Osteoblast (primary cell): ENCODE results near the gene TLCD3B. TPM values are rescaled to one million over a fixed set of nuclear protein-coding genes. Genes with fewer than 3 reads are reported as not detected.

ENCODE experiments used
- DNase-seq: peaks from one replicate; pipeline ENCODE4 v3.0.0; 2011; ENCODE audit warnings: low spot score, mixed read lengths; ENCODE audit not compliant: insufficient read length; ENCODE audit errors: missing footprints
- H2AFZ ChIP-seq: 2 replicates; pipeline ENCODE4 v1.6.0; 2011; ENCODE audit warnings: mild to moderate bottlenecking, low read length
- H3K27ac ChIP-seq: 2 replicates; pipeline ENCODE4 v1.5.1; 2011; ENCODE audit warnings: mild to moderate bottlenecking, low read depth, low read length, moderate library complexity
- H3K27me3 ChIP-seq: 2 replicates; pipeline ENCODE4 v1.6.0; 2012; ENCODE audit warnings: mild to moderate bottlenecking, control low read depth, inconsistent platforms, low read length, moderate library complexity; ENCODE audit not compliant: insufficient read depth
- H3K36me3 ChIP-seq: 2 replicates; pipeline ENCODE4 v1.5.1; 2011; ENCODE audit warnings: mild to moderate bottlenecking, low read length, control low read depth, moderate library complexity; ENCODE audit not compliant: insufficient read depth
- H3K4me1 ChIP-seq: 2 replicates; pipeline ENCODE4 v1.5.1; 2011; ENCODE audit warnings: mild to moderate bottlenecking, low read length, control low read depth, moderate library complexity; ENCODE audit not compliant: insufficient read depth
- H3K4me2 ChIP-seq: 2 replicates; pipeline ENCODE4 v1.6.0; 2011; ENCODE audit warnings: mild to moderate bottlenecking, low read length; ENCODE audit not compliant: insufficient read depth
- H3K4me3 ChIP-seq: fragments of 200-600 bp; sonication (generic); 3 replicates; pipeline ENCODE4 v1.5.1; 2012; ENCODE audit warnings: mild to moderate bottlenecking, low read length, inconsistent platforms; ENCODE audit not compliant: insufficient read depth
- H3K79me2 ChIP-seq: 2 replicates; pipeline ENCODE4 v1.6.0; 2012; ENCODE audit warnings: mild to moderate bottlenecking, low read length, control low read depth, inconsistent platforms; ENCODE audit not compliant: insufficient read depth
- H3K9me3 ChIP-seq: 2 replicates; pipeline ENCODE4 v1.5.1; 2011; ENCODE audit warnings: low read depth, low read length, control low read depth
- H4K20me1 ChIP-seq: 2 replicates; pipeline ENCODE4 v1.6.0; 2012; ENCODE audit warnings: mild to moderate bottlenecking, low read length, control low read depth; ENCODE audit not compliant: insufficient read depth
- total RNA-seq: library from RNA; depleted of rRNA; stranded (reverse); fragments of >200 nt; gene quantifications from 2 replicates; pipeline ENCODE4 v1.2.3, GENCODE V29; 2012
- TF ChIP-seq, protein P1 (sequence below): IDR thresholded peaks from 2 replicates; pipeline ENCODE4 v1.5.1; 2011; ENCODE audit warnings: mild to moderate bottlenecking, low read depth, low read length, moderate library complexity; ENCODE audit errors: extremely low read depth

TLCD3B gene
- total RNA-seq, 1 donor, result 0.36 TPM

DNA sequence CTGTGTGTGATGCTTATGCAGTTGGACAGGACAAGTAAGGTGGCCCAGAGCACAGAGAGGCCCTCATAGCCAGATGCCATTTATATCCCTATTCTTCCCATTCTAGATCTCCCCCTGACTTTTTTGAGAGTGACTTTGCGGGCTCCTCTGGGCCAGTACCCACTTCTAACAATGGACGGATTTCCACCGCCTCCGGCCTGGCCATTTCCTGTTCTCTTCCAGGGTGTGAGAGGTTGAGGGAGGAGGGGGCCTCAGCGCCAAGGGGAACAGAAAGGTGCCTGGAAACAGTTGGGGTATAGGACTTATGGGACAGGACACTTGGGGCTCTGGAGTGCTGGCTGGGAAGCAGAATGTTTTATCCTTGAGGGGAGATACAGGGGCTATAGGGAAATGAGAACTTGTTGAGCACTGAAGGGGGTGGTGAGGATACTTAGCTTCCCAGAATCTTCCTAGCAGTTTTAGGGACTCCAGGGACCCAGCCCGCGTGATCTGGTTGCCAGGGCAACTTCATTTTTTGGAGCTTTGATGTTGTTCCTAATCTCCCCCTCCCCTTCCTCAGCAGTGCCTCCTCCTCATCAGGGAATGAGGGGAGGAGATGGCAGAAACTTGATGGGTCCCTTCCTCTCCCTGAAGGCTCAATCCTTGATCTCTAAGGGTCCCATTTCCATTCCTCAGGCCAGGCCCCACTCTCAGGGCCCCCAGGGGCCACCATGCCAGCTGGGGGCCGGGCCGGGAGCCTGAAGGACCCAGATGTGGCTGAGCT lies 53.8 kb downstream of the TLCD3B start:
- H4K20me1 ChIP-seq, result peaks cover 55% of the 10 kb centered on the region
- H3K4me1 ChIP-seq, result peaks cover 28% of the 10 kb centered on the region
- no peak overlapping the region for H3K4me3 ChIP-seq
- peak overlapping the region; percentile 91 for H3K4me2 ChIP-seq
- H2AFZ ChIP-seq, result no peak overlapping the region
- no peaks in the 10 kb centered on the region for H3K27me3 ChIP-seq
- H3K36me3 ChIP-seq, result peaks cover 55% of the 10 kb centered on the region
- peak overlapping the region; percentile 15 for H3K27ac ChIP-seq
- peak; percentile 51 for DNase-seq
- H3K9me3 ChIP-seq, result no peaks in the 10 kb centered on the region
- peaks cover 65% of the 10 kb centered on the region for H3K79me2 ChIP-seq
- TF ChIP-seq, protein P1, sequence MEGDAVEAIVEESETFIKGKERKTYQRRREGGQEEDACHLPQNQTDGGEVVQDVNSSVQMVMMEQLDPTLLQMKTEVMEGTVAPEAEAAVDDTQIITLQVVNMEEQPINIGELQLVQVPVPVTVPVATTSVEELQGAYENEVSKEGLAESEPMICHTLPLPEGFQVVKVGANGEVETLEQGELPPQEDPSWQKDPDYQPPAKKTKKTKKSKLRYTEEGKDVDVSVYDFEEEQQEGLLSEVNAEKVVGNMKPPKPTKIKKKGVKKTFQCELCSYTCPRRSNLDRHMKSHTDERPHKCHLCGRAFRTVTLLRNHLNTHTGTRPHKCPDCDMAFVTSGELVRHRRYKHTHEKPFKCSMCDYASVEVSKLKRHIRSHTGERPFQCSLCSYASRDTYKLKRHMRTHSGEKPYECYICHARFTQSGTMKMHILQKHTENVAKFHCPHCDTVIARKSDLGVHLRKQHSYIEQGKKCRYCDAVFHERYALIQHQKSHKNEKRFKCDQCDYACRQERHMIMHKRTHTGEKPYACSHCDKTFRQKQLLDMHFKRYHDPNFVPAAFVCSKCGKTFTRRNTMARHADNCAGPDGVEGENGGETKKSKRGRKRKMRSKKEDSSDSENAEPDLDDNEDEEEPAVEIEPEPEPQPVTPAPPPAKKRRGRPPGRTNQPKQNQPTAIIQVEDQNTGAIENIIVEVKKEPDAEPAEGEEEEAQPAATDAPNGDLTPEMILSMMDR, result no peak

DNA sequence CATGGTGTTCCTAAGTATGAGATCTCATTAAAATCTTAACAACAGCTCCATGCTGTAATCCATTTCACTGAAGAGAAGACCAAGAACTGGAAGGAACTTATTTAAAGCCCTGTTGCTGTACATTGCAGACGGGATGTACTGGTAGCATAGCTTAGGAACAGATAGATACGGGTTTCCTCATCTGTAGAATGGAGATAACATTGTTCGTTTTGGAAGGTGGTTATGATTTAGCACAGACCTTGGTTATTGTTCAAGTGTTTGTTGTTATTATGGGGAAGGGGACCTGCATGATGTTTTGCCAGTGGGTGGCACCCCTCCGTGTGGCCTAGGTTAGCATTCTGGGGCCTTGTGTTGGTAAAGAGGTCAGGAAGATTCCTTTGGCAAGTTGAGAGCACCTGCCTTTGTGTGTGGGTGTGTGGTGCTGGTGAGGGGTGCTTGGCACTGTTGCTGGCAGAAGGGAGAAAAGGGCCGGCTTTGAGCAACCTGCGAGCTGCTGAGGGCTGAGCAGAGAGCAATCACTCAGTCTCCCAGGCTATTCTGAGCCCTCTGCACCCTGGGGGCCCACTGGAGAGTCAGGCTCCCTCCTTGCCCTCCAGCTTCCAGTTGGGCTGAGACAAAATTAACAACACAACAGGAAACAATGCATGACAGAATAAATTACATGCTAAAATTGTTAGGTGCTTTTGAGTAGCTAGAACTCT lies 55.1 kb downstream of the TLCD3B start:
- no peaks in the 10 kb centered on the region for H3K9me3 ChIP-seq
- H3K27me3 ChIP-seq, result no peaks in the 10 kb centered on the region
- TF ChIP-seq, protein P1, result no peak
- H2AFZ ChIP-seq, result no peak overlapping the region
- peaks cover 28% of the 10 kb centered on the region for H3K4me1 ChIP-seq
- H3K36me3 ChIP-seq, result peaks cover 49% of the 10 kb centered on the region
- H3K4me2 ChIP-seq, result peak overlapping the region; percentile 91
- DNase-seq, result peak; percentile 85
- H3K79me2 ChIP-seq, result peaks cover 63% of the 10 kb centered on the region
- H4K20me1 ChIP-seq, result peaks cover 49% of the 10 kb centered on the region
- peak overlapping the region; percentile 7 for H3K27ac ChIP-seq
- peak overlapping the region; percentile 93 for H3K4me3 ChIP-seq

- Histone ChIP-seq H3K36me3 (peaks cover 41% of the 10 kb centered on the region), H3K27ac (no peak overlapping the region), H3K4me2 (peak overlapping the region; percentile 91), H2AFZ (no peak overlapping the region), H3K9me3 (no peaks in the 10 kb centered on the region), H3K27me3 (no peaks in the 10 kb centered on the region), H3K79me2 (peaks cover 59% of the 10 kb centered on the region), H3K4me3 (peak overlapping the region; percentile 93), H4K20me1 (peaks cover 49% of the 10 kb centered on the region), H3K4me1 (peaks cover 28% of the 10 kb centered on the region)
- DNase-seq, result peak; percentile 68
- TF ChIP-seq, protein P1, result no peak
Measured at GRCh38 chr16:29975134-29975538, 55.9 kb downstream of the TLCD3B start.

Other genes starting within 250 kb of the TLCD3B start
- 8.3 and 12.4 TPM in 2 replicates for gene KIF22, start 240.5 kb downstream of the TLCD3B start, total RNA-seq
- gene MAZ, start 224.7 kb downstream of the TLCD3B start, total RNA-seq, result 221 and 267 TPM in 2 replicates
- 1.4 and 4.1 TPM in 2 replicates for gene PRRT2, start 219.1 kb downstream of the TLCD3B start, total RNA-seq
- gene PAGR1, start 215.1 kb downstream of the TLCD3B start, total RNA-seq, result 16.8 and 19.9 TPM in 2 replicates
- 273 and 274 TPM in 2 replicates for gene MVP, start 210.8 kb downstream of the TLCD3B start, total RNA-seq
- gene CDIPT, start 168.0 kb downstream of the TLCD3B start, total RNA-seq, result 105 and 107 TPM in 2 replicates
- 1.5 and 2.9 TPM in 2 replicates for gene SEZ6L2, start 131.7 kb downstream of the TLCD3B start, total RNA-seq
- gene ASPHD1, start 130.8 kb downstream of the TLCD3B start, total RNA-seq, result 0.88 and 1.8 TPM in 2 replicates
- gene KCTD13, start 105.0 kb downstream of the TLCD3B start, total RNA-seq, result 8.5 and 11.9 TPM in 2 replicates
- 74.3 and 84.0 TPM in 2 replicates for gene TMEM219, start 69.2 kb downstream of the TLCD3B start, total RNA-seq
- gene TAOK2, start 57.4 kb downstream of the TLCD3B start, total RNA-seq, result 37.1 and 39.1 TPM in 2 replicates
- gene HIRIP3, start 35.7 kb downstream of the TLCD3B start, total RNA-seq, result 3.5 and 5.8 TPM in 2 replicates
- gene INO80E, start 35.0 kb downstream of the TLCD3B start, total RNA-seq, result 14.5 and 16.8 TPM in 2 replicates
- gene DOC2A, start 20.2 kb downstream of the TLCD3B start, total RNA-seq, result not detected in 2 replicates
- gene C16orf92, start 8.1 kb downstream of the TLCD3B start, total RNA-seq, result not detected in 2 replicates
- gene ALDOA, start 34.5 kb upstream of the TLCD3B start, total RNA-seq, result 579 and 705 TPM in 2 replicates
- 175 and 178 TPM in 2 replicates for gene PPP4C, start 44.7 kb upstream of the TLCD3B start, total RNA-seq
- gene TBX6, start 60.7 kb upstream of the TLCD3B start, total RNA-seq, result 0.29 and 0.36 TPM in 2 replicates
- 28.2 and 31.2 TPM in 2 replicates for gene YPEL3, start 64.9 kb upstream of the TLCD3B start, total RNA-seq
- gene GDPD3, start 82.3 kb upstream of the TLCD3B start, total RNA-seq, result 0.36 and 0.88 TPM in 2 replicates
- 40.2 and 40.7 TPM in 2 replicates for gene MAPK3, start 91.9 kb upstream of the TLCD3B start, total RNA-seq
- gene CORO1A, start 152.3 kb upstream of the TLCD3B start, total RNA-seq, result 0.36 and 0.59 TPM in 2 replicates
- 26.8 and 64.8 TPM in 2 replicates for gene BOLA2B, start 162.4 kb upstream of the TLCD3B start, total RNA-seq
- gene SLX1A, start 162.6 kb upstream of the TLCD3B start, total RNA-seq, result 19.9 and 23.3 TPM in 2 replicates
- 4.1 and 6.2 TPM in 2 replicates for gene SULT1A3, start 168.0 kb upstream of the TLCD3B start, total RNA-seq
- 5.9 and 7.2 TPM in 2 replicates for gene NPIPB13, start 217.2 kb upstream of the TLCD3B start, total RNA-seq